ENCODE measurements around the gene B4GAT1. TPM values are rescaled to one million over a fixed set of nuclear protein-coding genes. Genes with fewer than 3 reads are reported as not detected.

Gene B4GAT1
- total RNA-seq, 1 donor from 2014 or later = 25.2 TPM

GRCh38 chr11:66373265-66373664 is 25.8 kb upstream of the B4GAT1 start:
- H3K27me3 Mint-ChIP-seq (ENCODE audit: low read depth, unreplicated experiment) = no peaks in the 10 kb centered on the region
- H3K4me3 Mint-ChIP-seq (ENCODE audit: unreplicated experiment) = no peak overlapping the region
- no peak overlapping the region for H3K27ac ChIP-seq (ENCODE audit: low read depth, low read length)
- no peaks in the 10 kb centered on the region for H3K36me3 ChIP-seq (ENCODE audit: insufficient read depth, low read length)
- no peak overlapping the region for H3K4me2 ChIP-seq (ENCODE audit: low read length)
- FAIRE-seq (no peak), DNase-seq (ENCODE audit: low read depth) (no peak)
- H3K4me1 ChIP-seq (ENCODE audit: insufficient read depth, low read length) = peaks cover 12% of the 10 kb centered on the region
- TF ChIP-seq EZH2 (IDR thresholded peaks at IDR 0.05; ENCODE audit: insufficient read depth, low read length) = no peak
- TF ChIP-seq CTCF (IDR thresholded peaks at IDR 0.05; ENCODE audit: insufficient read depth, low read depth, low read length) = no peak
- peaks cover 16% of the 10 kb centered on the region for H3K27me3 ChIP-seq (ENCODE audit: insufficient read depth, low read length)
- H4K20me1 ChIP-seq (ENCODE audit: insufficient read depth, low read length) = no peaks in the 10 kb centered on the region
- no peaks in the 10 kb centered on the region for H3K9me3 ChIP-seq (ENCODE audit: insufficient read depth, low read depth, low read length)
- H3K9ac ChIP-seq (ENCODE audit: low read length) = no peak overlapping the region
- no peaks in the 10 kb centered on the region for H3K79me2 ChIP-seq (ENCODE audit: insufficient read depth, low read length)
- no peak overlapping the region for H2AFZ ChIP-seq (ENCODE audit: low read depth, low read length)
- H3K36me3 Mint-ChIP-seq (ENCODE audit: low read depth, unreplicated experiment) = no peaks in the 10 kb centered on the region
- H3K4me1 Mint-ChIP-seq (ENCODE audit: low read depth, unreplicated experiment) = peaks cover 10% of the 10 kb centered on the region
- H3K4me3 ChIP-seq (ENCODE audit: insufficient read depth, low read depth, low read length) = no peak overlapping the region
- H3K27ac Mint-ChIP-seq (ENCODE audit: unreplicated experiment) = no peak overlapping the region
- no peaks in the 10 kb centered on the region for H3K9me3 Mint-ChIP-seq (ENCODE audit: unreplicated experiment)

- Histone ChIP-seq H3K27me3 (ENCODE audit: insufficient read depth, low read length) (peaks cover 16% of the 10 kb centered on the region), H3K4me1 (ENCODE audit: insufficient read depth, low read length) (peaks cover 12% of the 10 kb centered on the region), H3K4me2 (ENCODE audit: low read length) (peak within 1 kb of the TSS; percentile 89), H3K36me3 (ENCODE audit: insufficient read depth, low read length) (no peaks in the 10 kb centered on the region), H3K4me3 (ENCODE audit: insufficient read depth, low read depth, low read length) (peak within 1 kb of the TSS; percentile 52), H3K9ac (ENCODE audit: low read length) (peak within 1 kb of the TSS; percentile 46), H3K27ac (ENCODE audit: low read depth, low read length) (no peak within 1 kb of the TSS), H3K9me3 (ENCODE audit: insufficient read depth, low read depth, low read length) (no peaks in the 10 kb centered on the region), H2AFZ (ENCODE audit: low read depth, low read length) (peak within 1 kb of the TSS; percentile 57), H4K20me1 (ENCODE audit: insufficient read depth, low read length) (no peaks in the 10 kb centered on the region), H3K79me2 (ENCODE audit: insufficient read depth, low read length) (no peaks in the 10 kb centered on the region)
- Mint-ChIP-seq H3K9me3 (ENCODE audit: unreplicated experiment) (no peaks in the 10 kb centered on the region), H3K36me3 (ENCODE audit: low read depth, unreplicated experiment) (peaks cover 5% of the 10 kb centered on the region), H3K27me3 (ENCODE audit: low read depth, unreplicated experiment) (no peaks in the 10 kb centered on the region), H3K4me3 (ENCODE audit: unreplicated experiment) (peak within 1 kb of the TSS; percentile 88), H3K27ac (ENCODE audit: unreplicated experiment) (peak within 1 kb of the TSS; percentile 12), H3K4me1 (ENCODE audit: low read depth, unreplicated experiment) (peaks cover 10% of the 10 kb centered on the region)
- no peak for DNase-seq (ENCODE audit: low read depth)
- TF ChIP-seq EZH2 (IDR thresholded peaks at IDR 0.05; ENCODE audit: insufficient read depth, low read length) (peak; percentile 45), CTCF (IDR thresholded peaks at IDR 0.05; ENCODE audit: insufficient read depth, low read depth, low read length) (no peak)
- FAIRE-seq = no peak
Observed at GRCh38 chr11:66371627-66372415, 24.4 kb upstream of the B4GAT1 start, which contains the start of gene SLC29A2. Gene SLC29A2, minus strand, starts transcription at chr11:66371760. Its CDS starts 169 bp downstream, at chr11:66371591.

Measured in astrocyte (in vitro differentiated cells and primary cell).